Fibroblast of upper back skin (primary cell): ENCODE results near the gene LTK.
A peak's percentile ranks its signal among the peaks of the same experiment; 100 is the strongest.
"Not testable (repeated sequence)": the region's sequence is repeated elsewhere in the genome, so short reads cannot be mapped to it uniquely, and the experiment has no call there.

Source experiments
- DNase-seq: peaks from one replicate; pipeline ENCODE4 v3.0.0-alpha.2; 2013

The LTK gene

GRCh38 chr15:41473418-41473817 is 40.2 kb downstream of the LTK start:
- no peak for DNase-seq

- not testable (repeated sequence) for DNase-seq
These were observed 44.0 kb downstream of the LTK start for GRCh38 chr15:41469644-41470043.

- no peak for DNase-seq
These were observed 46.9 kb downstream of the LTK start for GRCh38 chr15:41466711-41467110.

- DNase-seq, result peak; percentile 59
These were observed 47.7 kb downstream of the LTK start for GRCh38 chr15:41465822-41466421.

GRCh38 chr15:41464889-41465580 is 48.6 kb downstream of the LTK start:
- DNase-seq, result no peak

- no peak for DNase-seq
These were observed 51.4 kb downstream of the LTK start for GRCh38 chr15:41462084-41462795.
